GM19463 (cell line): ENCODE measurements around the gene AGPAT1.
A peak's percentile ranks its signal among the peaks of the same experiment; 100 is the strongest.
"Not testable (repeated sequence)": the region's sequence is repeated elsewhere in the genome, so short reads cannot be mapped to it uniquely, and the experiment has no call there.

Experiments
- ATAC-seq: cut with Tn5 transposase; IDR thresholded peaks from one replicate; pipeline ENCODE4 v1.9.1; 2021; ENCODE audit warnings: mild to moderate bottlenecking, moderate library complexity; ENCODE audit not compliant: unreplicated experiment

The AGPAT1 gene

GRCh38 chr6:32151181-32151862, 24.6 kb downstream of the AGPAT1 start:
- ATAC-seq = no peak

GRCh38 chr6:32149932-32150870, 25.7 kb downstream of the AGPAT1 start:
- no peak for ATAC-seq

- no peak for ATAC-seq
Observed at GRCh38 chr6:32149092-32149755, 26.7 kb downstream of the AGPAT1 start.

GRCh38 chr6:32148289-32149091, 27.4 kb downstream of the AGPAT1 start:
- ATAC-seq = no peak

GRCh38 chr6:32147401-32148132, 28.3 kb downstream of the AGPAT1 start:
- no peak for ATAC-seq

GRCh38 chr6:32146687-32147086, 29.2 kb downstream of the AGPAT1 start:
- ATAC-seq = no peak

- ATAC-seq = no peak
Observed at GRCh38 chr6:32146287-32146686, 29.6 kb downstream of the AGPAT1 start.

- ATAC-seq = not testable (repeated sequence)
Observed at GRCh38 chr6:32144238-32144637, 31.6 kb downstream of the AGPAT1 start.

GRCh38 chr6:32140420-32141046, 35.4 kb downstream of the AGPAT1 start:
- no peak for ATAC-seq

GRCh38 chr6:32139590-32139989, 36.3 kb downstream of the AGPAT1 start:
- no peak for ATAC-seq

- ATAC-seq = no peak
Observed at GRCh38 chr6:32137454-32137853, 38.4 kb downstream of the AGPAT1 start.

GRCh38 chr6:32133786-32134185, 42.1 kb downstream of the AGPAT1 start:
- ATAC-seq = no peak

GRCh38 chr6:32132110-32132509, 43.8 kb downstream of the AGPAT1 start:
- no peak for ATAC-seq

GRCh38 chr6:32131439-32131948, 44.4 kb downstream of the AGPAT1 start:
- no peak for ATAC-seq

GRCh38 chr6:32129297-32130088, 46.4 kb downstream of the AGPAT1 start:
- ATAC-seq = no peak

GRCh38 chr6:32128751-32129296, 47.1 kb downstream of the AGPAT1 start:
- no peak for ATAC-seq

GRCh38 chr6:32127717-32128592, 47.9 kb downstream of the AGPAT1 start, which contains the start of gene ATF6B:
TSS of gene ATF6B (minus strand) at chr6:32128246. CDS start at chr6:32128207, 39 bp downstream.
- peak; percentile 90 for ATAC-seq
